Loucy (cell line): ENCODE data around the gene MYCT1.
"Not testable (repeated sequence)": the region's sequence is repeated elsewhere in the genome, so short reads cannot be mapped to it uniquely, and the experiment has no call there.

Experiments
- H2AFZ ChIP-seq: fragments of 200-600 bp; sonication (generic); 2 replicates; pipeline ENCODE4 v1.6.0; 2016; ENCODE audit warnings: antibody characterized with exemption, mild to moderate bottlenecking, low read length, moderate library complexity
- H3F3A ChIP-seq: fragments of 200-600 bp; 2 replicates; pipeline ENCODE4 v1.6.0; 2016; ENCODE audit warnings: antibody characterized with exemption, low read depth, mild to moderate bottlenecking
- H3K27me3 ChIP-seq: fragments of 200-600 bp; sonication (generic); 2 replicates; pipeline ENCODE4 v1.6.1; 2014; ENCODE audit warnings: low read length, mild to moderate bottlenecking; ENCODE audit not compliant: insufficient read depth, poor library complexity, severe bottlenecking
- H3K36me3 ChIP-seq: fragments of 200-600 bp; sonication (generic); 2 replicates; pipeline ENCODE4 v1.6.1; 2016; ENCODE audit warnings: low read length; ENCODE audit not compliant: insufficient read depth
- H3K4me1 ChIP-seq: fragments of 200-600 bp; sonication (generic); 2 replicates; pipeline ENCODE4 v1.5.1; 2014; ENCODE audit warnings: low read length, mild to moderate bottlenecking; ENCODE audit not compliant: insufficient read depth, poor library complexity, severe bottlenecking
- H3K4me2 ChIP-seq: fragments of 200-600 bp; sonication (generic); 2 replicates; pipeline ENCODE4 v1.6.0; 2014; ENCODE audit warnings: antibody characterized with exemption, low read length, low read depth, mild to moderate bottlenecking; ENCODE audit not compliant: poor library complexity, severe bottlenecking
- H3K4me3 ChIP-seq: fragments of 200-600 bp; sonication (generic); 2 replicates; pipeline ENCODE4 v1.5.1; 2014; ENCODE audit warnings: low read length, mild to moderate bottlenecking, mixed read lengths; ENCODE audit not compliant: poor library complexity, severe bottlenecking
- H3K79me2 ChIP-seq: fragments of 200-600 bp; sonication (generic); 2 replicates; pipeline ENCODE4 v1.6.1; 2014; ENCODE audit warnings: low read length; ENCODE audit not compliant: insufficient read depth
- H3K9ac ChIP-seq: fragments of 200-600 bp; sonication (generic); 2 replicates; pipeline ENCODE4 v1.6.0; 2014; ENCODE audit warnings: mild to moderate bottlenecking, low read depth, low read length, moderate library complexity; ENCODE audit not compliant: poor library complexity, severe bottlenecking
- H3K9me2 ChIP-seq: fragments of 200-600 bp; sonication (generic); replicated peaks from 2 replicates; pipeline ENCODE4 v1.6.1; 2016; ENCODE audit warnings: low read depth, low read length, mixed read lengths
- H3K9me3 ChIP-seq: fragments of 200-600 bp; sonication (generic); 2 replicates; pipeline ENCODE4 v1.6.1; 2014; ENCODE audit warnings: mild to moderate bottlenecking, antibody characterized with exemption, low read length, low read depth; ENCODE audit not compliant: insufficient read depth
- H4K20me1 ChIP-seq: fragments of 200-600 bp; sonication (generic); 2 replicates; pipeline ENCODE4 v1.6.0; 2014; ENCODE audit warnings: antibody characterized with exemption, low read length, mild to moderate bottlenecking; ENCODE audit not compliant: insufficient read depth, poor library complexity, severe bottlenecking
- CTCF ChIP-seq: fragments of 200-600 bp; sonication (generic); conservative IDR thresholded peaks from 2 replicates; pipeline ENCODE4 v1.5.1; 2014; ENCODE audit warnings: mild to moderate bottlenecking, antibody characterized with exemption, low read length
- EZH2phosphoT487 ChIP-seq: fragments of 200-600 bp; IDR thresholded peaks from 2 replicates; pipeline ENCODE4 v1.6.1; 2018; ENCODE audit warnings: antibody characterized with exemption, mild to moderate bottlenecking, moderate library complexity, borderline replicate concordance

Gene MYCT1

GRCh38 chr6:152701863-152702401, 4.2 kb downstream of the MYCT1 start:
- Histone ChIP-seq H3K4me2 (no peak overlapping the region), H3K9ac (no peak overlapping the region), H3K27me3 (no peaks in the 10 kb centered on the region), H3K36me3 (no peaks in the 10 kb centered on the region), H4K20me1 (no peaks in the 10 kb centered on the region), H2AFZ (no peak overlapping the region), H3K4me1 (no peaks in the 10 kb centered on the region), H3K9me2 (no peaks in the 10 kb centered on the region), H3K4me3 (no peak overlapping the region), H3K9me3 (no peaks in the 10 kb centered on the region), H3F3A (no peaks in the 10 kb centered on the region), H3K79me2 (no peaks in the 10 kb centered on the region)
- TF ChIP-seq EZH2phosphoT487 (no peak), CTCF (no peak)

- H3K4me3 ChIP-seq, H3K9me2 ChIP-seq, H3K79me2 ChIP-seq, H3K27me3 ChIP-seq, H3K9ac ChIP-seq, H3K4me2 ChIP-seq, H3F3A ChIP-seq, H3K4me1 ChIP-seq, H3K9me3 ChIP-seq, H4K20me1 ChIP-seq, H3K36me3 ChIP-seq, H2AFZ ChIP-seq: not testable (repeated sequence)
These were observed 6.1 kb downstream of the MYCT1 start for GRCh38 chr6:152703750-152704149.

- Histone ChIP-seq H3K4me2 (no peak overlapping the region), H3K27me3 (no peaks in the 10 kb centered on the region), H3K9me2 (no peaks in the 10 kb centered on the region), H3K4me3 (no peak overlapping the region), H3F3A (no peaks in the 10 kb centered on the region), H3K9me3 (no peaks in the 10 kb centered on the region), H3K36me3 (no peaks in the 10 kb centered on the region), H3K79me2 (no peaks in the 10 kb centered on the region), H2AFZ (no peak overlapping the region), H4K20me1 (no peaks in the 10 kb centered on the region), H3K4me1 (no peaks in the 10 kb centered on the region), H3K9ac (no peak overlapping the region)
- TF ChIP-seq EZH2phosphoT487 (no peak), CTCF (no peak)
These were observed 7.6 kb downstream of the MYCT1 start for GRCh38 chr6:152705327-152705726.

GRCh38 chr6:152716322-152716721, 18.6 kb downstream of the MYCT1 start:
- no peaks in the 10 kb centered on the region for H3K4me1 ChIP-seq
- H4K20me1 ChIP-seq, result no peaks in the 10 kb centered on the region
- H3K79me2 ChIP-seq, result no peaks in the 10 kb centered on the region
- H2AFZ ChIP-seq, result no peak overlapping the region
- H3K4me3 ChIP-seq, result no peak overlapping the region
- no peaks in the 10 kb centered on the region for H3F3A ChIP-seq
- H3K4me2 ChIP-seq, result no peak overlapping the region
- no peaks in the 10 kb centered on the region for H3K9me2 ChIP-seq
- TF ChIP-seq CTCF, result no peak
- TF ChIP-seq EZH2phosphoT487, result no peak
- no peaks in the 10 kb centered on the region for H3K36me3 ChIP-seq
- no peak overlapping the region for H3K9ac ChIP-seq
- H3K27me3 ChIP-seq, result no peaks in the 10 kb centered on the region
- no peaks in the 10 kb centered on the region for H3K9me3 ChIP-seq
